ENCODE measurements around the gene TRMT61B.
A peak's percentile ranks its signal among the peaks of the same experiment; 100 is the strongest.

The TRMT61B gene

GRCh38 chr2:28870146-28870891, at the start of gene TRMT61B:
TRMT61B (minus strand) TSS chr2:28870309; CDS start chr2:28870277, 32 bp downstream.
- DNase-seq: peak; percentile 96

GRCh38 chr2:28915939-28916338, 45.8 kb upstream of the TRMT61B start:
- no peak for DNase-seq

GRCh38 chr2:28909655-28910353, 39.7 kb upstream of the TRMT61B start:
- DNase-seq: no peak

- no peak for DNase-seq
Measured at GRCh38 chr2:28908172-28908571, 38.1 kb upstream of the TRMT61B start.

GRCh38 chr2:28906821-28907220, 36.7 kb upstream of the TRMT61B start:
- no peak for DNase-seq

GRCh38 chr2:28906376-28906775, 36.3 kb upstream of the TRMT61B start:
- no peak for DNase-seq

- no peak for DNase-seq
Measured at GRCh38 chr2:28905533-28905932, 35.4 kb upstream of the TRMT61B start.

GRCh38 chr2:28904802-28905457, 34.8 kb upstream of the TRMT61B start:
- DNase-seq: no peak

GRCh38 chr2:28904295-28904694, 34.2 kb upstream of the TRMT61B start:
- DNase-seq: no peak

- no peak for DNase-seq
Measured at GRCh38 chr2:28902584-28902983, 32.5 kb upstream of the TRMT61B start.

GRCh38 chr2:28901841-28902240, 31.7 kb upstream of the TRMT61B start:
- no peak for DNase-seq

- no peak for DNase-seq
Measured at GRCh38 chr2:28901202-28901601, 31.1 kb upstream of the TRMT61B start.

GRCh38 chr2:28898048-28898447, 27.9 kb upstream of the TRMT61B start:
- DNase-seq: no peak

GRCh38 chr2:28896906-28897305, 26.8 kb upstream of the TRMT61B start:
- no peak for DNase-seq

- DNase-seq: peak; percentile 37
Measured at GRCh38 chr2:28895189-28895893, 25.2 kb upstream of the TRMT61B start.

- peak; percentile 98 for DNase-seq
Measured at GRCh38 chr2:28894470-28895188, 24.5 kb upstream of the TRMT61B start, which contains the start of gene WDR43. WDR43 (plus strand) TSS chr2:28894667; CDS start chr2:28894699, 32 bp downstream.

GRCh38 chr2:28893488-28893887, 23.4 kb upstream of the TRMT61B start:
- DNase-seq: no peak

GRCh38 chr2:28880193-28880592, 10.1 kb upstream of the TRMT61B start:
- DNase-seq: no peak

GRCh38 chr2:28871620-28872019, 1.5 kb upstream of the TRMT61B start:
- no peak for DNase-seq

- no peak for DNase-seq
Measured at GRCh38 chr2:28869494-28870145, 489 bp downstream of the TRMT61B start.

GRCh38 chr2:28868611-28869010, 1.5 kb downstream of the TRMT61B start:
- no peak for DNase-seq

- DNase-seq: no peak
Measured at GRCh38 chr2:28855977-28856376, 14.1 kb downstream of the TRMT61B start.
